Gastrocnemius medialis (tissue), 4 donors: ENCODE measurements around the gene MARCHF4. TPM values are rescaled to one million over a fixed set of nuclear protein-coding genes. Genes with fewer than 3 reads are reported as not detected.

Experiments used
- ATAC-seq, 2 donors: fragments of 150-250 bp; one replicate each; pipeline ENCODE4 v1.9.1; 2016
- DNase-seq, 2 donors: peaks; one replicate each; pipeline ENCODE4 v3.0.0-alpha.2; 2019
- H3K27ac ChIP-seq, 4 donors: fragments of 200-600 bp; sonication (generic); 1 replicate in 1 of 4; 2 replicates in 3 of 4; pipeline ENCODE4 v1.5.1; 2016 to 2018; ENCODE audit warnings: mild to moderate bottlenecking in 2 of 4, moderate library complexity in 1 of 4
- H3K27me3 ChIP-seq, 3 donors: fragments of 200-600 bp; sonication (generic) in 2 of 3; 1 replicate in 1 of 3; 2 replicates in 2 of 3; pipeline versions ENCODE4 v1.5.1 to v1.6.0; 2016 to 2019; ENCODE audit warnings: mild to moderate bottlenecking in 1 of 3, moderate library complexity in 1 of 3
- H3K36me3 ChIP-seq, 2 donors: fragments of 200-600 bp; sonication (generic) in 1 of 2; one replicate each; pipeline ENCODE4 v1.5.1; 2017 to 2018
- H3K4me1 ChIP-seq, 2 donors: fragments of 200-600 bp; sonication (generic) in 1 of 2; one replicate each; pipeline ENCODE4 v1.5.1; 2016 to 2017; ENCODE audit warnings: mild to moderate bottlenecking in 2 of 2
- H3K4me3 ChIP-seq, 4 donors: fragments of 200-600 bp; sonication (generic) in 3 of 4; 1 replicate in 1 of 4; 2 replicates in 3 of 4; pipeline ENCODE4 v1.5.1; 2016 to 2019; ENCODE audit warnings: mild to moderate bottlenecking in 2 of 4
- H3K9me3 ChIP-seq, 3 donors: fragments of 200-600 bp; sonication (generic) in 2 of 3; 1 replicate in 1 of 3; 2 replicates in 2 of 3; pipeline ENCODE4 v1.5.1; 2016 to 2019
- POLR2A ChIP-seq, 2 donors: fragments of 450-650 bp; IDR thresholded peaks; one replicate each; pipeline ENCODE4 v1.6.1; 2017; ENCODE audit warnings: antibody characterized with exemption in 2 of 2, mild to moderate bottlenecking in 2 of 2, moderate library complexity in 2 of 2
- in situ Hi-C, 4 donors: fragments of 200-750 bp; cut with MboI; loops; one replicate each; pipeline versions ENCODE4 v1.15.0 to v1.8.0; 2017; ENCODE audit warnings: low sequenced_read_pairs in 4 of 4
- intact Hi-C: fragments of 100-400 bp; cut with DNase I; formaldehyde crosslinking; loops from one replicate; pipeline ENCODE4 v1.15.1; 2023; ENCODE audit warnings: low total_unique reads
- total RNA-seq, 4 donors: library from RNA; depleted of rRNA; stranded (reverse); fragments of >200 nt; gene quantifications; one replicate each; pipeline versions ENCODE4 v1.1.0 to v1.2.3, GENCODE V29; 2016
- TF ChIP-seq, protein P1 (sequence below), 5 experiments: fragments of 450-650 bp in 3 of 5; fragments of 200-600 bp in 2 of 5; sonication (generic) in 2 of 5; IDR thresholded peaks in 4 of 5; conservative IDR thresholded peaks in 1 of 5; 1 replicate in 4 of 5; 2 replicates in 1 of 5; pipeline ENCODE4 v1.5.1; 2016 to 2019; ENCODE audit warnings: antibody characterized with exemption in 5 of 5, mild to moderate bottlenecking in 3 of 5, moderate library complexity in 3 of 5

The MARCHF4 gene
- total RNA-seq, 4 donors from 2014 or later, result not detected

GRCh38 chr2:216379977-216380376 lies 7.7 kb upstream of the MARCHF4 start:
- ATAC-seq (no peak), DNase-seq (no peak)
- no peaks in the 10 kb centered on the region for H3K4me1 ChIP-seq
- in situ Hi-C loops (no loop called here), intact Hi-C loops (no loop called here)
- TF ChIP-seq POLR2A (IDR thresholded peaks at IDR 0.05), result no peak
- TF ChIP-seq, protein P1, sequence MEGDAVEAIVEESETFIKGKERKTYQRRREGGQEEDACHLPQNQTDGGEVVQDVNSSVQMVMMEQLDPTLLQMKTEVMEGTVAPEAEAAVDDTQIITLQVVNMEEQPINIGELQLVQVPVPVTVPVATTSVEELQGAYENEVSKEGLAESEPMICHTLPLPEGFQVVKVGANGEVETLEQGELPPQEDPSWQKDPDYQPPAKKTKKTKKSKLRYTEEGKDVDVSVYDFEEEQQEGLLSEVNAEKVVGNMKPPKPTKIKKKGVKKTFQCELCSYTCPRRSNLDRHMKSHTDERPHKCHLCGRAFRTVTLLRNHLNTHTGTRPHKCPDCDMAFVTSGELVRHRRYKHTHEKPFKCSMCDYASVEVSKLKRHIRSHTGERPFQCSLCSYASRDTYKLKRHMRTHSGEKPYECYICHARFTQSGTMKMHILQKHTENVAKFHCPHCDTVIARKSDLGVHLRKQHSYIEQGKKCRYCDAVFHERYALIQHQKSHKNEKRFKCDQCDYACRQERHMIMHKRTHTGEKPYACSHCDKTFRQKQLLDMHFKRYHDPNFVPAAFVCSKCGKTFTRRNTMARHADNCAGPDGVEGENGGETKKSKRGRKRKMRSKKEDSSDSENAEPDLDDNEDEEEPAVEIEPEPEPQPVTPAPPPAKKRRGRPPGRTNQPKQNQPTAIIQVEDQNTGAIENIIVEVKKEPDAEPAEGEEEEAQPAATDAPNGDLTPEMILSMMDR (IDR thresholded peaks at IDR 0.05 in 4 of 5, conservative IDR thresholded peaks at IDR 0.05 in 1 of 5), result no peak
- H3K36me3 ChIP-seq, result no peaks in the 10 kb centered on the region
- H3K27me3 ChIP-seq, result no peaks in the 10 kb centered on the region
- H3K4me3 ChIP-seq, result no peak overlapping the region
- H3K9me3 ChIP-seq, result no peaks in the 10 kb centered on the region
- no peak overlapping the region for H3K27ac ChIP-seq

GRCh38 chr2:216375286-216375685 lies 3.0 kb upstream of the MARCHF4 start:
- ATAC-seq (no peak), DNase-seq (no peak)
- Histone ChIP-seq H3K27ac (no peak overlapping the region), H3K9me3 (no peaks in the 10 kb centered on the region), H3K4me1 (peaks cover 6 to 10% of the 10 kb centered on the region in 2 donors), H3K36me3 (no peaks in the 10 kb centered on the region), H3K27me3 (peaks cover 21 to 36% (median 22%) of the 10 kb centered on the region in 3 donors), H3K4me3 (no peak overlapping the region)
- TF ChIP-seq, protein P1 (IDR thresholded peaks at IDR 0.05 in 4 of 5, conservative IDR thresholded peaks at IDR 0.05 in 1 of 5), result no peak
- intact Hi-C loops, result no loop called here
- in situ Hi-C loops, result no loop called here

DNA sequence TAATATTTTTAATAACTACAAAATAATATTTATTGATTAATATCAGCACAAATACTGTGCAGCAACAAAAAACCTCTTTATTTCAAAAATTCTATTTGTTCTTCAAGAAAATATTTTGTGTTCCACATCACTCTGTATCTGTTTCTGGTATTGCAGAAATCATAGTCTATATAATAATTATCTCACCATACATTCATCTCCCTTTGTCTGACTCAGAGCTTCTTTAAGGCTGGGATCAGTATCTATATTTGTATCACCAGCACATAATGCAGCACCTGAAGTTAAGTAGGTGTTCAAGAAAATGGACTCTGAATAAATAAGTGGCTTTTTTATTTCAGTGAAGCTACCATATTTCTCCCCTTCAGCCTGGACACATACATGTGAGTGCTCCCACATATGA lies 1.6 kb upstream of the MARCHF4 start:
- Histone ChIP-seq H3K4me3 (no peak overlapping the region), H3K4me1 (peaks cover 6 to 10% of the 10 kb centered on the region in 2 donors), H3K36me3 (no peaks in the 10 kb centered on the region), H3K9me3 (no peaks in the 10 kb centered on the region), H3K27me3 (peaks cover 32 to 49% (median 34%) of the 10 kb centered on the region in 3 donors), H3K27ac (no peak overlapping the region)
- intact Hi-C loops, result no loop called here
- ATAC-seq (no peak), DNase-seq (no peak)
- in situ Hi-C loops, result no loop called here
- TF ChIP-seq POLR2A (IDR thresholded peaks at IDR 0.05), result no peak
- TF ChIP-seq, protein P1 (IDR thresholded peaks at IDR 0.05 in 4 of 5, conservative IDR thresholded peaks at IDR 0.05 in 1 of 5), result no peak

DNA sequence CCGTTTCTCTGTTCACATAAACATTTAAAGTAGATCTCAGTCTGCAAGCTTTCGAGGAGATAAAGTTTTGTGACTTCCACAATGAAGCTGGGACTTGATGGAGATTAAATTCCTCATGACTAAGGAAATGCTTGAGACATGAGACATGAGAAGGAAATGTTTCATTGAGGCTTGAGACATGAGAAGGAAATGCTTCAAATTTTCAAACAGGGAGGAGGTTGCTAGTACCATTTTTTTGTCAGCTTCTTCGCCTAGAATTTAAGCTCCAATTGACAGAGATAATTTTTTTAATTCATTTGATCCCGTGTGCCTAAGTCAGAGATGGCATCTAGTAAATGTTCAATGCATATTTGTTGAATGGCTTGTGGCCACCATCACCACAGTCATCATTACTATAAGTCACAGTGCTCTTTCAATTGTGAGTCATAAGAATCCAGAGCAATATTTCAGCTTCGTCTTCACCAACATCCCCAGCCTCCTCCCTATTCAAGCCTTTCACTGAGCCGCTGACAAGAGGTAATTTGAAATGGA lies 543 bp upstream of the MARCHF4 start:
- Histone ChIP-seq H3K27ac (no peak overlapping the region), H3K4me3 (no peak overlapping the region), H3K4me1 (peaks cover 6 to 10% of the 10 kb centered on the region in 2 donors), H3K27me3 (peaks cover 34 to 55% (median 38%) of the 10 kb centered on the region in 3 donors), H3K36me3 (no peaks in the 10 kb centered on the region), H3K9me3 (no peaks in the 10 kb centered on the region)
- ATAC-seq (no peak), DNase-seq (no peak)
- in situ Hi-C loops, result no loop called here
- intact Hi-C loops, result no loop called here
- TF ChIP-seq POLR2A (IDR thresholded peaks at IDR 0.05), result no peak
- TF ChIP-seq, protein P1 (IDR thresholded peaks at IDR 0.05 in 4 of 5, conservative IDR thresholded peaks at IDR 0.05 in 1 of 5), result no peak
